Erythroblast (primary cell): Measurements from ENCODE around the gene DGKH.
"Not testable (repeated sequence)": the region's sequence is repeated elsewhere in the genome, so short reads cannot be mapped to it uniquely, and the experiment has no call there.

Experiments used
- DNase-seq, 2 experiments: peaks; one replicate each; lab custom pipeline; 2025; lab: John Stamatoyannopoulos, UW
- GATA1 ChIP-seq: IDR thresholded peaks from 2 replicates; pipeline ENCODE4 v1.6.1; 2011; ENCODE audit warnings: low read depth, mild to moderate bottlenecking, control low read depth, low read length, moderate library complexity
- POLR2A ChIP-seq: IDR thresholded peaks from 2 replicates; pipeline ENCODE4 v1.6.1; 2011; ENCODE audit warnings: mild to moderate bottlenecking, low read length

DGKH gene

GRCh38 chr13:42127047-42127446 lies 78.6 kb downstream of the DGKH start:
- no peak for DNase-seq
- TF ChIP-seq POLR2A (no peak), GATA1 (no peak)

DNA sequence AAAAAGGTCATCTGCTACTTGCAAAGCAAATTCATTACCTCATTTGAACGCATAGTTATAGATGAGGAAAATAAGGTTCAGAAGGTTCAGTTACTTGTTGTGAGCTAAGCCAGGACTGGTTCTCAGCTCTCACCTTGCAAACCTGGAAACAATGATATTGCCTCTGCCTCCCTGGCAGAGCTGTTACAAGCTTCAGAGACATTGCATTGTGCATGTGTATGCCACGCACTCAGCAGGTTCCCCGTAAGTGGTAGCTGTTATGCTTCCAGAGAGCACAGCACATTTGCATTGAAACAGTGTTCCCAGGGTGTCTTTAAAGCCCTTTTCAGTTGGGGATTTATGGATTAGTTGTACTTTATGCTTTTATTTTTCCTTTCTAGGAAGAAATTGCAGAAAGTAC lies 80.6 kb downstream of the DGKH start:
- TF ChIP-seq POLR2A (no peak), GATA1 (no peak)
- no peak for DNase-seq

GRCh38 chr13:42136518-42136917 lies 88.1 kb downstream of the DGKH start:
- no peak for DNase-seq
- no peak for TF ChIP-seq POLR2A
- TF ChIP-seq GATA1: no peak

GRCh38 chr13:42137856-42138537 lies 89.5 kb downstream of the DGKH start:
- DNase-seq: no peak
- no peak for TF ChIP-seq GATA1
- TF ChIP-seq POLR2A: no peak

DNA sequence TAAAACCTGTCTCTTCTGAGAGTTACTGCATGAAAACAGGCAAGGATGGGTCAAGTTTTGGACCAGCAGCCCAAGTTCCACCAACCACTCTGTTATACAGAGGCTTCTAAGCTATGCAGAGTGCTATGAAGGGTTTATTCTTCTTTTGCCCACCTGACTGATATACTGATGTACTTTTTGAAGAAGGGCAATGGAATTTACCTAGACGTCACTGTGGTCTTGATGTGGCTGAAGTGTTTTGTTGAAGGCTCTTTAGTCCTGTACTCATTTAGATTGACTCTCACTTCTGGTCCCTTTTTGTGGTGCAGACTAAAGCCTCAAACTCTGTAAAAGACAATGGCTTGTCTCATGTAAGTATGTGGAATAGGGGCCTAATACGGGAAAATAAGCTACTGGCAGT lies 92.0 kb downstream of the DGKH start:
- no peak for DNase-seq
- no peak for TF ChIP-seq POLR2A
- no peak for TF ChIP-seq GATA1

DNA sequence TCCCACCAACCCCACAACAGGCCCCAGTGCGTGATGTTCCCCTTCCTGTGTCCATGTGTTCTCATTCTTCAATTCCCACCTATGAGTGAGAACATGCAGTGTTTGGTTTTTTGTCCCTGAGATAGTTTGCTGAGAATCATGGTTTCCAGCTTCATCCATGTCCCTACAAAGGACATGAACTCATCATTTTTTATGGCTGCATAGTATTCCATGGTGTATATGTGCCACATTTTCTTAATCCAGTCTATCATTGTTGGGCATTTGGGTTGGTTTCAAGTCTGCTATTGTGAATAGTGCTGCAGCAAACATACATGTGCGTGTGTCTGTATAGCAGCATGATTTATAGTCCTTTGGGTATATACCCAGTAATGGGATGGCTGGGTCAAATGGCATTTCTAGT lies 92.6 kb downstream of the DGKH start:
- not testable (repeated sequence) for DNase-seq

- no peak for TF ChIP-seq POLR2A
- no peak for TF ChIP-seq GATA1
Measured at GRCh38 chr13:42146359-42146758, 97.9 kb downstream of the DGKH start.

GRCh38 chr13:42148538-42148937 lies 100.1 kb downstream of the DGKH start:
- TF ChIP-seq POLR2A: no peak
- TF ChIP-seq GATA1: no peak
- DNase-seq: no peak

More at GRCh38 chr13:42146359-42146758, 97.9 kb downstream of the DGKH start:
- no peak for DNase-seq

DNA sequence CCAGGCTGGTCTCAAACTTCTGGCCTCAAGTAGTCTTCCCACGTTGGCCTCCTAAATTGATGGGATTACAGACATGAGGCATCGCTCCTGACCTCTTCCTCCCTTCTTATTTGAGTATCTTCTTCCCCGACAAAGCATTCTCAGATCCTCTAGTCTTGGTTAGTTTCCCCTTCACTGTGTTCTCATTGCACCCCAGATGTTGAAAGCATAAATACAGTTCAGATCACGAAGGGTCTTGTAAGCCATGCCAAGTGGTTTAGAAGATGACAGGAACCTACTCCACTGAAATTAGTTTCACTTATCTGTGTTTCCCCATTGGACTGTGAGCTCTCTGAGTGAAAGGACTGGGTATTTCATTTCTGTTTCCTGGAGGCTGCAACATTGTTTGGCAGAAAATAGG lies 100.7 kb downstream of the DGKH start:
- TF ChIP-seq POLR2A: no peak
- TF ChIP-seq GATA1: no peak
- DNase-seq: no peak

DNA sequence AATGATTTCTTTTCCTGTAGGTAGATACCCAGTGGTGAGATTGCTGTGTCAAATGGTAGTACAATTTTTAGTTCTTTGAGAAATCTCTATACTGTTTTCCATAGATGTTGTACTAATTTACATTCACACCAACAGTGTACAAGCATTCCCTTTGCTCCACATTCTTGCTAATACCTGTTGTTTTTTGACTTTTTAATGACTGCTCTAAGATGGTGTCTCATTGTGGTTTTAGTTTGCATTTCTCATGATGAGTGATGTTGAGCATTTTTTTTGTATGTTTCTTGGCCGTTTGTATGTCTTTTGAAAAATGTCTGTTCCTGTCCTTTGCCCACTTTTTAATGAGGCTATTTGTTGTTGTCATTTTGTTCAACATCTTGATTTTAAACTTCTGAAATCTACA lies 103.3 kb downstream of the DGKH start:
- no peak for DNase-seq
- TF ChIP-seq GATA1: no peak
- TF ChIP-seq POLR2A: no peak

DNA sequence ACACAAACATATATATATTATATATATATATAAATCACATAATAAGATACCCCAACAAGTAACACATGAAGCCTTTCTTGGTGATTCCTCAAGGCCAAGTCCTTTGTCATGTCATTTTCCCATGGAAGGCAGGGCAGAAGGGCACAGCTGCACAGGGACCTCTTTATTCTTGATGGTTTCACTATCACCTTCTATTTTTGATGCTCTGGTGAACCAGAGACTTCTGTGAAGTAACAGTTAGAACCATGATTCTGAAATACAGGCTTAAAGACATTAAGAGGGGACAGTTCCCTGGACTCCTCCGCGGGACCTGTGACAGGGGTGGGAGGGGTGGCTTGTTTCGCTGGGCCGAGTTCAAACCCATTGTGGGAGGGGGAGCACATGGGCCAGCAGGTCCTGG lies 104.0 kb downstream of the DGKH start:
- DNase-seq: no peak
- no peak for TF ChIP-seq GATA1

- no peak for TF ChIP-seq POLR2A
- no peak for TF ChIP-seq GATA1
- DNase-seq: no peak
Measured at GRCh38 chr13:42153199-42154113, 105.0 kb downstream of the DGKH start.

- TF ChIP-seq POLR2A (no peak), GATA1 (no peak)
- DNase-seq: no peak
Measured at GRCh38 chr13:42155251-42155650, 106.8 kb downstream of the DGKH start.

- DNase-seq: not testable (repeated sequence)
Measured at GRCh38 chr13:42163338-42163737, 114.9 kb downstream of the DGKH start.

DNA sequence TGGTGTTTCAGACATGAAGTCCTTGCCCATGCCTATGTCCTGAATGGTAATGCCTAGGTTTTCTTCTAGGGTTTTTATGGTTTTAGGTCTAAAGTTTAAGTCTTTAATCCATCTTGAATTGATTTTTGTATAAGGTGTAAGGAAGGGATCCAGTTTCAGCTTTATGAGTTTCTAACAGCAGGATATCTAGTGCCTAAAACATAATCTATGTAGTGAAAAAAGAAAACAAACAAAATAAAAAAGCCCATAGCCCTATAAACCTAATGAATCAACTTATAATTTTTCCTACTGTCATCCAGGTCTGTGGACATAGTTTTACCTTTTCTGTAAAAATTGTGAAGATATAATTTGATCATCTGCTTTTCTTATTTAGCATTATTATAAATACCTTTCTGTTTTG lies 115.5 kb downstream of the DGKH start:
- DNase-seq: not testable (repeated sequence)
